Cardiac muscle cell (in vitro differentiated cells and primary cell): ENCODE results near the gene WNT2B. TPM values are rescaled to one million over a fixed set of nuclear protein-coding genes. Genes with fewer than 3 reads are reported as not detected.
A peak's percentile ranks its signal among the peaks of the same experiment; 100 is the strongest.

Experiments
- DNase-seq, 2 donors: peaks; one replicate each; pipeline versions ENCODE4 v3.0.0 to v3.0.0-alpha.2; 2010 to 2017; ENCODE audit warnings: low read depth in 1 of 2, low spot score in 1 of 2
- H3K27ac ChIP-seq: fragments of 200-600 bp; sonication (generic); 2 replicates; pipeline ENCODE4 v1.5.1; 2016
- H3K27me3 ChIP-seq: fragments of 200-600 bp; sonication (generic); 2 replicates; pipeline ENCODE4 v1.6.0; 2016; ENCODE audit warnings: control low read depth
- H3K36me3 ChIP-seq: fragments of 200-600 bp; sonication (generic); 2 replicates; pipeline ENCODE4 v1.5.1; 2016; ENCODE audit warnings: control low read depth
- H3K4me1 ChIP-seq: fragments of 200-600 bp; sonication (generic); 2 replicates; pipeline ENCODE4 v1.8.1; 2017; ENCODE audit warnings: low read depth, mild to moderate bottlenecking, mixed run types
- H3K4me3 ChIP-seq: fragments of 200-600 bp; sonication (generic); 2 replicates; pipeline ENCODE4 v1.5.1; 2016; ENCODE audit warnings: mild to moderate bottlenecking
- H3K9me3 ChIP-seq: fragments of 200-600 bp; sonication (generic); 2 replicates; pipeline ENCODE4 v1.5.1; 2017; ENCODE audit warnings: low read depth, mild to moderate bottlenecking, control low read depth
- CTCF ChIP-seq: IDR thresholded peaks from 2 replicates; pipeline ENCODE4 v1.5.1; 2012; ENCODE audit warnings: low read depth, mild to moderate bottlenecking, low read length
- polyA plus RNA-seq: library from polyadenylated mRNA; unstranded; fragments of >200 nt; fragmentation: Nextera tagmentation; extraction: Ambion mirVana; gene quantifications from 2 replicates; pipeline ENCODE4 v1.2.1, GENCODE V29; 2016
- total RNA-seq: library from RNA; depleted of rRNA; stranded (reverse); fragments of >200 nt; gene quantifications from 2 replicates; pipeline ENCODE4 v1.2.3, GENCODE V29; 2016

WNT2B gene
- total and polyA plus RNA-seq, 2 experiments from 2014 or later, result 1.1 to 1.2 TPM

GRCh38 chr1:112501810-112502641 lies 6.7 kb upstream of the WNT2B start:
- no peaks in the 10 kb centered on the region for H3K9me3 ChIP-seq
- peak; percentile 95 for TF ChIP-seq CTCF
- DNase-seq, result peak; percentile 80 to 86
- peak overlapping the region; percentile 37 for H3K4me3 ChIP-seq
- H3K27me3 ChIP-seq, result peaks cover 74% of the 10 kb centered on the region
- no peaks in the 10 kb centered on the region for H3K36me3 ChIP-seq
- no peaks in the 10 kb centered on the region for H3K4me1 ChIP-seq
- no peak overlapping the region for H3K27ac ChIP-seq

GRCh38 chr1:112502826-112503225 lies 5.9 kb upstream of the WNT2B start:
- H3K27me3 ChIP-seq, result peaks cover 78% of the 10 kb centered on the region
- H3K4me3 ChIP-seq, result no peak overlapping the region

GRCh38 chr1:112504001-112504660 lies 4.6 kb upstream of the WNT2B start:
- no peak for TF ChIP-seq CTCF
- no peak overlapping the region for H3K27ac ChIP-seq
- H3K4me3 ChIP-seq, result no peak overlapping the region
- DNase-seq, result no peak
- no peaks in the 10 kb centered on the region for H3K36me3 ChIP-seq
- H3K4me1 ChIP-seq, result no peaks in the 10 kb centered on the region
- H3K27me3 ChIP-seq, result peaks cover 84% of the 10 kb centered on the region
- H3K9me3 ChIP-seq, result no peaks in the 10 kb centered on the region

More at GRCh38 chr1:112502826-112503225, 5.9 kb upstream of the WNT2B start:
- Histone ChIP-seq H3K27ac (no peak overlapping the region), H3K9me3 (no peaks in the 10 kb centered on the region), H3K4me1 (no peaks in the 10 kb centered on the region), H3K36me3 (no peaks in the 10 kb centered on the region)
- peak in 1 of 2 donors; percentile 48 for DNase-seq
- TF ChIP-seq CTCF, result no peak

GRCh38 chr1:112504661-112505399 lies 3.9 kb upstream of the WNT2B start:
- no peaks in the 10 kb centered on the region for H3K36me3 ChIP-seq
- no peak for TF ChIP-seq CTCF
- H3K27ac ChIP-seq, result no peak overlapping the region
- H3K4me3 ChIP-seq, result no peak overlapping the region
- no peaks in the 10 kb centered on the region for H3K4me1 ChIP-seq
- H3K27me3 ChIP-seq, result peaks cover 84% of the 10 kb centered on the region
- no peaks in the 10 kb centered on the region for H3K9me3 ChIP-seq
- no peak for DNase-seq

GRCh38 chr1:112505400-112505785 lies 3.4 kb upstream of the WNT2B start:
- Histone ChIP-seq H3K4me1 (no peaks in the 10 kb centered on the region), H3K27me3 (peaks cover 84% of the 10 kb centered on the region)
- peak in 1 of 2 donors; percentile 34 for DNase-seq

More at GRCh38 chr1:112505400-112505785, 3.4 kb upstream of the WNT2B start:
- no peak for TF ChIP-seq CTCF
- H3K27ac ChIP-seq, result no peak overlapping the region
- H3K9me3 ChIP-seq, result no peaks in the 10 kb centered on the region
- H3K36me3 ChIP-seq, result no peaks in the 10 kb centered on the region
- no peak overlapping the region for H3K4me3 ChIP-seq
